HFFc6 (cell line): Measurements from ENCODE around the gene EEF1AKMT2. TPM values are rescaled to one million over a fixed set of nuclear protein-coding genes. Genes with fewer than 3 reads are reported as not detected.

Source experiments
- DNase-seq: peaks from one replicate; pipeline ENCODE4 v3.0.0-alpha.2; 2018
- H3K27ac Mint-ChIP-seq: 2 replicates; pipeline ENCODE4 v1.8.0; 2020; ENCODE audit warnings: mild to moderate bottlenecking, mixed read lengths
- H3K27me3 Mint-ChIP-seq: 2 replicates; pipeline ENCODE4 v1.8.0; 2021; ENCODE audit warnings: mild to moderate bottlenecking, moderate library complexity, mixed read lengths; ENCODE audit not compliant: insufficient read depth
- H3K36me3 Mint-ChIP-seq: 2 replicates; pipeline ENCODE4 v1.8.0; 2021; ENCODE audit warnings: low read depth, mixed read lengths
- H3K4me1 Mint-ChIP-seq: 2 replicates; pipeline ENCODE4 v1.8.0; 2020; ENCODE audit warnings: low read depth, mixed read lengths
- H3K4me3 Mint-ChIP-seq: 2 replicates; pipeline ENCODE4 v1.8.0; 2020; ENCODE audit warnings: mild to moderate bottlenecking, moderate library complexity, mixed read lengths
- H3K9me3 Mint-ChIP-seq: 2 replicates; pipeline ENCODE4 v1.8.0; 2020; ENCODE audit warnings: mild to moderate bottlenecking, mixed read lengths
- CTCF ChIP-seq: fragments of 200-600 bp; sonication (generic); IDR thresholded peaks from 2 replicates; pipeline ENCODE4 v1.5.0; 2021; ENCODE audit warnings: antibody characterized with exemption, mild to moderate bottlenecking
- total RNA-seq, 6 experiments: library from RNA; stranded (reverse); fragmentation: NEBNext Ultra II Directional; extraction: Animal tissue kit (Norgen Biotek cat#: 25700); gene quantifications; 2 replicates in 1 of 6; 3 replicates in 5 of 6; pipeline ENCODE4 v1.2.3, GENCODE V29; 2021

EEF1AKMT2 gene
- total RNA-seq, 6 experiments from 2014 or later, result 15.8 to 19.5 (median 17.7) TPM

- Mint-ChIP-seq H3K4me1 (no peaks in the 10 kb centered on the region), H3K36me3 (peaks cover 19% of the 10 kb centered on the region; the same call in 1 of the 2 replicates), H3K27me3 (no peaks in the 10 kb centered on the region), H3K9me3 (no peaks in the 10 kb centered on the region), H3K4me3 (no peak overlapping the region), H3K27ac (no peak overlapping the region)
- no peak for DNase-seq
- no peak for TF ChIP-seq CTCF
Observed at GRCh38 chr10:124820121-124820520, 28.4 kb upstream of the EEF1AKMT2 start.

- DNase-seq, result no peak
Observed at GRCh38 chr10:124802313-124802675, 10.6 kb upstream of the EEF1AKMT2 start.

GRCh38 chr10:124799211-124799610, 7.5 kb upstream of the EEF1AKMT2 start:
- Mint-ChIP-seq H3K9me3 (no peaks in the 10 kb centered on the region), H3K4me1 (peaks cover 18% of the 10 kb centered on the region), H3K27ac (no peak overlapping the region), H3K4me3 (no peak overlapping the region), H3K27me3 (peaks cover 8% of the 10 kb centered on the region), H3K36me3 (no peaks in the 10 kb centered on the region)
- no peak for DNase-seq
- no peak for TF ChIP-seq CTCF

More at GRCh38 chr10:124802313-124802675, 10.6 kb upstream of the EEF1AKMT2 start:
- H3K27me3 Mint-ChIP-seq, result peaks cover 5% of the 10 kb centered on the region
- H3K4me3 Mint-ChIP-seq, result peak overlapping the region; percentile 97
- H3K27ac Mint-ChIP-seq, result peak overlapping the region; percentile 88
- peaks cover 18% of the 10 kb centered on the region for H3K4me1 Mint-ChIP-seq
- H3K36me3 Mint-ChIP-seq, result no peaks in the 10 kb centered on the region
- no peak for TF ChIP-seq CTCF
- no peaks in the 10 kb centered on the region for H3K9me3 Mint-ChIP-seq

- H3K9me3 Mint-ChIP-seq, result no peaks in the 10 kb centered on the region
- DNase-seq, result no peak
- peaks cover 18% of the 10 kb centered on the region for H3K4me1 Mint-ChIP-seq
- no peaks in the 10 kb centered on the region for H3K36me3 Mint-ChIP-seq
- TF ChIP-seq CTCF, result no peak
- no peak overlapping the region for H3K4me3 Mint-ChIP-seq
- H3K27ac Mint-ChIP-seq, result no peak overlapping the region
- peaks cover 8% of the 10 kb centered on the region for H3K27me3 Mint-ChIP-seq
Observed at GRCh38 chr10:124798781-124799180, 7.1 kb upstream of the EEF1AKMT2 start.

- Mint-ChIP-seq H3K4me3 (no peak overlapping the region), H3K9me3 (no peaks in the 10 kb centered on the region)
Observed at GRCh38 chr10:124798364-124798763, 6.7 kb upstream of the EEF1AKMT2 start.

More at GRCh38 chr10:124798364-124798763, 6.7 kb upstream of the EEF1AKMT2 start:
- peaks cover 17% of the 10 kb centered on the region for H3K4me1 Mint-ChIP-seq
- no peak overlapping the region for H3K27ac Mint-ChIP-seq
- H3K27me3 Mint-ChIP-seq, result peaks cover 8% of the 10 kb centered on the region
- DNase-seq, result no peak
- H3K36me3 Mint-ChIP-seq, result no peaks in the 10 kb centered on the region
- no peak for TF ChIP-seq CTCF
